ENCODE data around the gene UEVLD.

- TF ChIP-seq CTCF (IDR thresholded peaks at IDR 0.05; ENCODE audit: low read length), result no peak
- no peak for TF ChIP-seq EZH2 (optimal IDR thresholded peaks at IDR 0.05; ENCODE audit: low read depth, low read length)
These were observed 22.1 kb downstream of the UEVLD start for GRCh38 chr11:18566406-18566805.
